ENCODE measurements around the gene HYAL3. TPM values are rescaled to one million over a fixed set of nuclear protein-coding genes. Genes with fewer than 3 reads are reported as not detected.

Gene HYAL3
- total and polyA plus RNA-seq, 2 donors (not counting 1 experiment from before 2014, with no cell fraction given), result 3.2 to 7.4 TPM

GRCh38 chr3:50325113-50325480 lies 25.9 kb upstream of the HYAL3 start:
- Histone ChIP-seq H2AFZ (ENCODE audit: low read length) (no peak overlapping the region), H3K79me2 (ENCODE audit: control insufficient read depth, insufficient read depth, low read length) (peaks cover 18% of the 10 kb centered on the region), H3K27ac (ENCODE audit: insufficient read depth, low read length) (no peak overlapping the region), H3K4me3 (replicated peaks in 1 of 4; ENCODE audit: control extremely low read depth in 1 of 4, insufficient read depth in 1 of 4, low read depth in 3 of 4, low read length in 4 of 4) (no peak overlapping the region), H3K9ac (ENCODE audit: insufficient read depth, low read length) (no peak overlapping the region), H3K9me3 (ENCODE audit: control insufficient read depth, insufficient read depth, low read depth, low read length) (no peaks in the 10 kb centered on the region), H3K4me2 (ENCODE audit: extremely low read depth, insufficient read depth, low read length) (no peak overlapping the region), H3K36me3 (ENCODE audit: control insufficient read depth, insufficient read depth, low read length) (peaks cover 6% of the 10 kb centered on the region), H3K27me3 (ENCODE audit: control insufficient read depth, insufficient read depth, low read length) (no peaks in the 10 kb centered on the region), H3K4me1 (ENCODE audit: control insufficient read depth, extremely low read depth, insufficient read depth, low read length) (peaks cover 9% of the 10 kb centered on the region), H4K20me1 (ENCODE audit: control insufficient read depth, extremely low read depth, insufficient read depth, low read length) (no peaks in the 10 kb centered on the region)
- DNase-seq (ENCODE audit: low read depth in 2 of 2), result no peak
- TF ChIP-seq CTCF (conservative IDR thresholded peaks at IDR 0.05 in 1 of 2, IDR thresholded peaks at IDR 0.05 in 1 of 2; ENCODE audit: low read depth in 1 of 2, low read length in 2 of 2), result no peak
- TF ChIP-seq EZH2 (IDR thresholded peaks at IDR 0.05; ENCODE audit: low read length, missing control alignments), result no peak

- peaks cover 3% of the 10 kb centered on the region for H3K36me3 ChIP-seq (ENCODE audit: control insufficient read depth, insufficient read depth, low read length)
- H4K20me1 ChIP-seq (ENCODE audit: control insufficient read depth, extremely low read depth, insufficient read depth, low read length), result no peaks in the 10 kb centered on the region
- H3K9me3 ChIP-seq (ENCODE audit: control insufficient read depth, insufficient read depth, low read depth, low read length), result no peaks in the 10 kb centered on the region
- peaks cover 23% of the 10 kb centered on the region for H3K79me2 ChIP-seq (ENCODE audit: control insufficient read depth, insufficient read depth, low read length)
- H3K4me2 ChIP-seq (ENCODE audit: extremely low read depth, insufficient read depth, low read length), result no peak overlapping the region
- no peak overlapping the region for H2AFZ ChIP-seq (ENCODE audit: low read length)
- H3K9ac ChIP-seq (ENCODE audit: insufficient read depth, low read length), result no peak overlapping the region
- peaks cover 10% of the 10 kb centered on the region for H3K4me1 ChIP-seq (ENCODE audit: control insufficient read depth, extremely low read depth, insufficient read depth, low read length)
- no peak for TF ChIP-seq EZH2 (IDR thresholded peaks at IDR 0.05; ENCODE audit: low read length, missing control alignments)
- peak; percentile 80 to 94 for TF ChIP-seq CTCF (conservative IDR thresholded peaks at IDR 0.05 in 1 of 2, IDR thresholded peaks at IDR 0.05 in 1 of 2; ENCODE audit: low read depth in 1 of 2, low read length in 2 of 2)
- H3K27me3 ChIP-seq (ENCODE audit: control insufficient read depth, insufficient read depth, low read length), result no peaks in the 10 kb centered on the region
- no peak overlapping the region for H3K4me3 ChIP-seq (replicated peaks in 1 of 4; ENCODE audit: control extremely low read depth in 1 of 4, insufficient read depth in 1 of 4, low read depth in 3 of 4, low read length in 4 of 4)
- peak; percentile 52 to 66 for DNase-seq (ENCODE audit: low read depth in 2 of 2)
- H3K27ac ChIP-seq (ENCODE audit: insufficient read depth, low read length), result no peak overlapping the region
These were observed 25.3 kb upstream of the HYAL3 start for GRCh38 chr3:50324351-50325112.

GRCh38 chr3:50323614-50324199 lies 24.5 kb upstream of the HYAL3 start:
- H3K36me3 ChIP-seq (ENCODE audit: control insufficient read depth, insufficient read depth, low read length), result peaks cover 8% of the 10 kb centered on the region
- H3K9me3 ChIP-seq (ENCODE audit: control insufficient read depth, insufficient read depth, low read depth, low read length), result no peaks in the 10 kb centered on the region
- H3K4me2 ChIP-seq (ENCODE audit: extremely low read depth, insufficient read depth, low read length), result no peak overlapping the region
- H3K79me2 ChIP-seq (ENCODE audit: control insufficient read depth, insufficient read depth, low read length), result peaks cover 31% of the 10 kb centered on the region
- no peak overlapping the region for H3K4me3 ChIP-seq (replicated peaks in 1 of 4; ENCODE audit: control extremely low read depth in 1 of 4, insufficient read depth in 1 of 4, low read depth in 3 of 4, low read length in 4 of 4)
- H2AFZ ChIP-seq (ENCODE audit: low read length), result no peak overlapping the region
- no peak overlapping the region for H3K27ac ChIP-seq (ENCODE audit: insufficient read depth, low read length)
- peaks cover 10% of the 10 kb centered on the region for H3K4me1 ChIP-seq (ENCODE audit: control insufficient read depth, extremely low read depth, insufficient read depth, low read length)
- no peaks in the 10 kb centered on the region for H3K27me3 ChIP-seq (ENCODE audit: control insufficient read depth, insufficient read depth, low read length)
- no peak for DNase-seq (ENCODE audit: low read depth in 2 of 2)
- no peak for TF ChIP-seq EZH2 (IDR thresholded peaks at IDR 0.05; ENCODE audit: low read length, missing control alignments)
- no peak overlapping the region for H3K9ac ChIP-seq (ENCODE audit: insufficient read depth, low read length)
- H4K20me1 ChIP-seq (ENCODE audit: control insufficient read depth, extremely low read depth, insufficient read depth, low read length), result no peaks in the 10 kb centered on the region

Data from fibroblast of lung (primary cell).